GM12873 (cell line): ENCODE measurements around the gene MAS1L.

Source experiments
- TF ChIP-seq, protein P1 (sequence below): IDR thresholded peaks from 2 replicates; pipeline ENCODE4 v1.5.1; 2012; ENCODE audit warnings: low read depth, mild to moderate bottlenecking, moderate library complexity, low read length, control low read depth; ENCODE audit not compliant: insufficient read depth; ENCODE audit errors: missing control alignments

The MAS1L gene

DNA sequence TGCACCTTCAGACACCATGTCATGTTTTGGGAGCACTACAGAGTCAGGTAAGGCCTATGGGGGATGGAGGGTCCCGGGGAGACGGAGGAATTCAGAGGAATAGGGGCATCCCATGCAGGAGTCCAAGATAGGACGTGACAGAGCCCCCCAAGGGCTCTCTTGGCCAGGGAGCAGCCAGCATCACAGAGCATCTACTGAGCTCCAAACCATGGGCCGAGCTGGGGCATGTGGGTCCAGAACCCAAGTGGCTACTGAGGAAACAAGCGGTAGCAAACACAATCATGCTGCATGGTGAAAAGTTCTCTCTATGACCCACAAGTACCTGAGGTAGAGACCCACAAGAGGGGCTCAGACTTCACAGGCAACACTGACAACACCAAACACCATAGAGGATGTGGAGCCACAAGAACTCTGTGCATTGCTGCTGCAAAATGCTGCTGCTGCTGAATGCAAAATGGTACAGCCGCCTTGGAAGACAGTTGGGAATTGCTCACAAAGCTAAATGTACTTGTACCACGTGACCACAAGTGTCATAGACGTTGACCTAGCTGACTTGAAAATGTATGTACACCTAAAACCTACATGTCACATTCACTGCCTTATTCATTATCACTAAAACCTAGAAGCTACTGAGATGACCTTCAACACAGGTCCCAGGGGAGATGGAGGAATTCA is 33.4 kb upstream of the MAS1L start:
- TF ChIP-seq, protein P1, sequence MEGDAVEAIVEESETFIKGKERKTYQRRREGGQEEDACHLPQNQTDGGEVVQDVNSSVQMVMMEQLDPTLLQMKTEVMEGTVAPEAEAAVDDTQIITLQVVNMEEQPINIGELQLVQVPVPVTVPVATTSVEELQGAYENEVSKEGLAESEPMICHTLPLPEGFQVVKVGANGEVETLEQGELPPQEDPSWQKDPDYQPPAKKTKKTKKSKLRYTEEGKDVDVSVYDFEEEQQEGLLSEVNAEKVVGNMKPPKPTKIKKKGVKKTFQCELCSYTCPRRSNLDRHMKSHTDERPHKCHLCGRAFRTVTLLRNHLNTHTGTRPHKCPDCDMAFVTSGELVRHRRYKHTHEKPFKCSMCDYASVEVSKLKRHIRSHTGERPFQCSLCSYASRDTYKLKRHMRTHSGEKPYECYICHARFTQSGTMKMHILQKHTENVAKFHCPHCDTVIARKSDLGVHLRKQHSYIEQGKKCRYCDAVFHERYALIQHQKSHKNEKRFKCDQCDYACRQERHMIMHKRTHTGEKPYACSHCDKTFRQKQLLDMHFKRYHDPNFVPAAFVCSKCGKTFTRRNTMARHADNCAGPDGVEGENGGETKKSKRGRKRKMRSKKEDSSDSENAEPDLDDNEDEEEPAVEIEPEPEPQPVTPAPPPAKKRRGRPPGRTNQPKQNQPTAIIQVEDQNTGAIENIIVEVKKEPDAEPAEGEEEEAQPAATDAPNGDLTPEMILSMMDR = no peak

DNA sequence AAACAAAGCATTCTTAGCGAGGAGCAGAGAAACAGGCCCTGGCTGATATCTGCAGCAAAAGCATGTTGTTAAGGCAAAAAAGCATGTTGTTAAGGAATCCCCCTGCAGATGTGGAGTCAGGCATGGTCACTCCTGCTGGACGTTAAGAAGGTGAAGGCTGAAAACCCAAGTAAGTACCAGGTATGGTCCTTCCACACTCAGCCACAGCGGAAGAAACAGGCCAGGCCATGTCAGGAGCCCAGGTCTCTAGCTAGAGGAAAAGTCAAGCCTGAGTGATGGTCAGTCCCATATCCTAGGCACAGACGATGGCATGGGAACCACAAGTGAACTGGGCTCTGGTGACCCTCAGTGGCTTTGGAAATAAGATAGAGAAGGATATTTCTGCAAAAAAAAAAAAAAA is 32.5 kb upstream of the MAS1L start:
- TF ChIP-seq, protein P1 = no peak

DNA sequence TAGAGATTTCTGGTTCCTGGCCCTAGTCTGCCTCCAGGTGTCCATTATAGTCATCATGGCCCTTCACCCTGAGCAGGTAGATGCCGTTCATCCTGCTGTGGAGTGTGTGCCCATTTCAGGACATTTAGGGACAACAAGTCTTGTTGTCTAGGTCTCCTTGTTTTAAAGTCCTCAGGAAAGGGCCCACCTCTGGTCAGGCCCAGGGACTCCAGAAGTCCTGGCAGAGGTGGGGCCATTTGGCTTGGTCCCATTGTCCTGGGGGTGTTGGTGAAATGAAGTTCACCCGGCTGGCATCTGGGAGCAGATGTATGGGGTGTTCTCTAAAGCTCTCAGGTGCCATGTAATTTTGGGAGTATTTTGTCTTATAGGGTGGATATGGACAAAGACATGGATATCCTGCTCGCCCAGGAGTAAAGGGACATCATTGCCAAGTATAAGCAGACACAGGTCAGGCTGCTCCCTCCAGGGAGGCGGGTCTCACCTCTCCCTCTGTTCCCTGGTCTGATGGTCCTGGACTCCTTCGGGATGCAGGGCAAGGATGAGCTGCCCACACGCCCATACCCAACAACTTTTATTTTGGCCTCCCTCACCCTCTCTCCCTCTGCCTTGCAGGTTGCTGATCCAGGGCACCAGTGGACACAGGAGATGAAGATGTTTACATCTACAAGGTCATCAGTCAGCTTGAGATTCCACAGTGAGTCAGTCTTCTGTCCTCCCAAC is 31.7 kb upstream of the MAS1L start:
- TF ChIP-seq, protein P1 = no peak

DNA sequence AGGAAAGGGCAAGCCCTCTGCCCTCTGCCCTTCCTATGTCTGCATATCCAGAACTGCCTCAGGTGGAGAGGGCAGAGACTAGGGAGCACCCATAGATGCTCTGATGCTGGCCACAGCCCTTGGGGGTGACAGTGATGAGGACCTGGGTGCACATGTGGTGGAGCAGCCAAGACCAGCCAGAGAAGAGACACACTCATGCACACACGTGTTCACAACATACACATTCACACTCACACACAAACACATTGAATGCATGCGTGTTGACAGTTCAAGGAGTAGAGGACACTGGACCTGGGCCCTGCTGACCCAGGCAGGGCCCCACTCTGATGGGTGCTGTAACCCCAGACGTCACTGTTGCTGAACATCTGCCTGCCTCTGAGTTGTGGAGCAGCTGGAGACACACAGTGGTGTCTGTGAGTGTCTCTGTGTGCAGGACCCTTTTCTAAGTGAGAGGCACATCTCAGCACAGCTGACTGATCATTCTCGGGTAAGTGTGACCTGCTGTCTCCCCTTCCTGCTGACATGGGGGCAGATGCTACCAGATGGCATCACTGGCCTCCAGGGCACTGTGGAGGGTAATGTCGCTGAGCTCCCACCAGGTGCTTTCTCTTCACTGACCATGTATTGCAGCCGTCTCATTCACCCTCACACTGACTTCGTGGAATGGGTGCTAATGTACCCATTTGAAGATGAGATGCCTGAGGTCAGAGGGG is 30.1 kb upstream of the MAS1L start:
- TF ChIP-seq, protein P1 = no peak

DNA sequence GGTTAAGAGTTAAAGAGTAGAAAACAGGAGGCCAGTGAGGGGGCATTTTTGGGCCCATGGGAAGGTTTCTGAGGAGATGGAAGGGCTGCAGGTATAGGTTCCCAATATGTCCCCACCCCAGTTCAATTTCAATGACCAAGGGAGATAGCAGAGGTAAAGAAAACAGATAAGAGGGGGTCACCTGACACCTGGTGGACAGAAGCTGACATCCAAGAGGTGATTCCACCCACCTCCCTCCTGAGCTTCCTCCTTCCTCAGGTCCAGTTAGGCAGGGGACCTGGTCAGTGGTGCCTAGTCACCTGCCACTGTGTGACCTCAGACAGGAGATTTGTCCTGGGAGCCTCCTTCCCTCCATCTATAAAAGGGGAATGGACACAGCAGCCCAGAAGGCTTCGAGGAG is 29.5 kb upstream of the MAS1L start:
- TF ChIP-seq, protein P1 = no peak

DNA sequence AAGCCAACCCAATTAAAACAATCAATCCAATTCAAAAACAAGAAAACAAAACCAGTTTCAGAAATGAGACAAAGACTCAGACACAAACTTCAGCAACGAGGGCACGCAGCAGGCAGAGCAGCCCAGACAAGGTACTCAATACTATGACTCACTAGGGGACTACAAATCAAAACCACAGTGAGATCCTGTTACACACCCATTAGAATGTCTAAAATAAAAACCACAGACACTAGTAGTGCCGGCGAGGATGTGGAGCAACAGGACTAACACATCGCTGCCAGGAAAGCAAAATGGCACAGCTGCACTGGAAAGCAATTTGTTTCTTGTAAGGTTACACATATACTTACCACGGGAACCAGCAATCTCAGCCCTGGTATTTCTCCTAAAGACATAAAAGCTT is 28.4 kb upstream of the MAS1L start:
- TF ChIP-seq, protein P1 = no peak

DNA sequence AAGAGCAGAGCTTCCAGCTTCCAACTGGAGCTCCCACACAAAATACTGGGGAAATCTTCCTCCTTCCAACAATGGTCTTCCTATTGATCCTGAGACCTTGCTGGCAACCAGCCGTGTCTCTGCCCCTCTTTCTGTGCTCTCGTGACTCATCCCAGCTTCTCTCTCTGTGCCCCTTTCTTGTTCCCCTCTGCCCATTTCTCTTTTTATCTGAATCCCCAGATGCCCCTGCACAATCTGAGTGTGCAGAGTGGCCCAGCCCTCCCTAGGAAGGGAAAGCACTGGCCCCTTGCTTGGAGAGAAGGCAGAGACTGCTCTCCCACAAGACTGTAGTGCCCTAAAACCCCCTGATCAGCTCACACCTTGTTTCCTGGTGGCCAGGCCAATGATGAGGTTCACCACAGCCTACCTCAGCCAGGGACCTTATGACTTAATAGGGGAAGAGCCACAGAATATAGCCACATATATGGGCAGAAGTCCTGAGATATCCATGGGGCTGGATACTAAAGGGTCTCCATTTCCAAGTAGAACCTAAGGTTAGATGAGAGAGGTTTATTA is 23.1 kb upstream of the MAS1L start:
- TF ChIP-seq, protein P1 = no peak
